HEK293 (cell line): ENCODE data around the gene TMEM256.

Experiments used
- BCL11A ChIP-seq: fragments of 450-650 bp; formaldehyde crosslinking; IDR thresholded peaks from 2 replicates; pipeline ENCODE4 v1.5.1; 2016; ENCODE audit warnings: low read depth, missing biosample characterization, missing genetic modification characterization
- MYNN ChIP-seq: fragments of 450-650 bp; formaldehyde crosslinking; IDR thresholded peaks from 2 replicates; pipeline ENCODE4 v1.5.1; 2016; ENCODE audit warnings: missing biosample characterization, missing genetic modification characterization, borderline replicate concordance
- PRDM1 ChIP-seq: fragments of 450-650 bp; formaldehyde crosslinking; IDR thresholded peaks from 2 replicates; pipeline ENCODE4; 2016; ENCODE audit warnings: missing biosample characterization, missing genetic modification characterization
- RBAK ChIP-seq: fragments of 450-650 bp; formaldehyde crosslinking; IDR thresholded peaks from 2 replicates; pipeline ENCODE4 v1.5.1; 2016; ENCODE audit warnings: missing biosample characterization, missing genetic modification characterization
- ZBTB1 ChIP-seq: fragments of 450-650 bp; formaldehyde crosslinking; IDR thresholded peaks from 2 replicates; pipeline ENCODE4 v1.5.1; 2016; ENCODE audit warnings: missing biosample characterization, missing genetic modification characterization
- ZBTB7A ChIP-seq: fragments of 450-650 bp; formaldehyde crosslinking; IDR thresholded peaks from 2 replicates; pipeline ENCODE4 v1.5.1; 2016; ENCODE audit warnings: low read depth, missing biosample characterization, missing genetic modification characterization
- ZFHX2 ChIP-seq: fragments of 450-650 bp; formaldehyde crosslinking; conservative IDR thresholded peaks from 2 replicates; pipeline ENCODE4 v1.5.1; 2016; ENCODE audit warnings: missing biosample characterization, missing genetic modification characterization
- ZNF112 ChIP-seq: fragments of 450-650 bp; formaldehyde crosslinking; IDR thresholded peaks from 2 replicates; pipeline ENCODE4 v1.5.0; 2017; ENCODE audit warnings: missing biosample characterization, missing genetic modification characterization
- ZNF132 ChIP-seq: fragments of 450-650 bp; formaldehyde crosslinking; IDR thresholded peaks from 2 replicates; pipeline ENCODE4 v1.5.1; 2017; ENCODE audit warnings: missing biosample characterization, missing genetic modification characterization, borderline replicate concordance
- ZNF23 ChIP-seq: fragments of 450-650 bp; formaldehyde crosslinking; IDR thresholded peaks from 2 replicates; pipeline ENCODE4 v1.5.1; 2016; ENCODE audit warnings: missing biosample characterization, missing genetic modification characterization, borderline replicate concordance
- ZNF426 ChIP-seq: fragments of 450-650 bp; formaldehyde crosslinking; IDR thresholded peaks from 2 replicates; pipeline ENCODE4 v1.5.1; 2017; ENCODE audit warnings: missing biosample characterization, missing genetic modification characterization, mild to moderate bottlenecking, inconsistent platforms, moderate library complexity
- ZNF548 ChIP-seq: fragments of 450-650 bp; formaldehyde crosslinking; IDR thresholded peaks from 2 replicates; pipeline ENCODE4 v1.5.1; 2016; ENCODE audit warnings: missing biosample characterization, missing genetic modification characterization
- ZNF555 ChIP-seq: fragments of 450-650 bp; formaldehyde crosslinking; conservative IDR thresholded peaks from 2 replicates; pipeline ENCODE4 v1.5.1; 2017; ENCODE audit warnings: missing biosample characterization, mild to moderate bottlenecking, missing genetic modification characterization, inconsistent platforms
- ZNF660 ChIP-seq: fragments of 450-650 bp; IDR thresholded peaks from 2 replicates; pipeline ENCODE4 v1.5.1; 2018; ENCODE audit warnings: missing biosample characterization, mild to moderate bottlenecking, missing genetic modification characterization
- ZNF701 ChIP-seq: fragments of 450-650 bp; formaldehyde crosslinking; IDR thresholded peaks from 2 replicates; pipeline ENCODE4 v1.5.1; 2016; ENCODE audit warnings: missing biosample characterization, missing genetic modification characterization
- ZNF837 ChIP-seq: fragments of 450-650 bp; formaldehyde crosslinking; IDR thresholded peaks from 2 replicates; pipeline ENCODE4 v1.5.1; 2016; ENCODE audit warnings: missing biosample characterization, missing genetic modification characterization
- TF ChIP-seq, protein P1 (sequence below): fragments of 450-650 bp; formaldehyde crosslinking; IDR thresholded peaks from 2 replicates; pipeline ENCODE4 v1.5.1; 2016; ENCODE audit warnings: missing biosample characterization, missing genetic modification characterization
- TF ChIP-seq, protein P2 (sequence below): fragments of 450-650 bp; formaldehyde crosslinking; IDR thresholded peaks from 2 replicates; pipeline ENCODE4 v1.5.1; 2016; ENCODE audit warnings: missing biosample characterization, missing genetic modification characterization
- TF ChIP-seq, protein P3 (sequence below): fragments of 450-650 bp; formaldehyde crosslinking; IDR thresholded peaks from 2 replicates; pipeline ENCODE4 v1.5.1; 2017; ENCODE audit warnings: missing biosample characterization, missing genetic modification characterization
- TF ChIP-seq, protein P4 (sequence below): fragments of 450-650 bp; formaldehyde crosslinking; IDR thresholded peaks from 2 replicates; pipeline ENCODE4 v1.5.1; 2016; ENCODE audit warnings: missing biosample characterization, missing genetic modification characterization
- TF ChIP-seq, protein P5 (sequence below): fragments of 450-650 bp; formaldehyde crosslinking; IDR thresholded peaks from 2 replicates; pipeline ENCODE4 v1.5.1; 2016; ENCODE audit warnings: missing biosample characterization, missing genetic modification characterization
- TF ChIP-seq, protein P6 (sequence below): fragments of 450-650 bp; formaldehyde crosslinking; IDR thresholded peaks from 2 replicates; pipeline ENCODE4 v1.5.1; 2016; ENCODE audit warnings: missing biosample characterization, missing genetic modification characterization, low read depth
- TF ChIP-seq, protein P7 (sequence below): fragments of 450-650 bp; formaldehyde crosslinking; IDR thresholded peaks from 2 replicates; pipeline ENCODE4 v1.5.1; 2017; ENCODE audit warnings: missing biosample characterization, missing genetic modification characterization

TMEM256 gene

DNA sequence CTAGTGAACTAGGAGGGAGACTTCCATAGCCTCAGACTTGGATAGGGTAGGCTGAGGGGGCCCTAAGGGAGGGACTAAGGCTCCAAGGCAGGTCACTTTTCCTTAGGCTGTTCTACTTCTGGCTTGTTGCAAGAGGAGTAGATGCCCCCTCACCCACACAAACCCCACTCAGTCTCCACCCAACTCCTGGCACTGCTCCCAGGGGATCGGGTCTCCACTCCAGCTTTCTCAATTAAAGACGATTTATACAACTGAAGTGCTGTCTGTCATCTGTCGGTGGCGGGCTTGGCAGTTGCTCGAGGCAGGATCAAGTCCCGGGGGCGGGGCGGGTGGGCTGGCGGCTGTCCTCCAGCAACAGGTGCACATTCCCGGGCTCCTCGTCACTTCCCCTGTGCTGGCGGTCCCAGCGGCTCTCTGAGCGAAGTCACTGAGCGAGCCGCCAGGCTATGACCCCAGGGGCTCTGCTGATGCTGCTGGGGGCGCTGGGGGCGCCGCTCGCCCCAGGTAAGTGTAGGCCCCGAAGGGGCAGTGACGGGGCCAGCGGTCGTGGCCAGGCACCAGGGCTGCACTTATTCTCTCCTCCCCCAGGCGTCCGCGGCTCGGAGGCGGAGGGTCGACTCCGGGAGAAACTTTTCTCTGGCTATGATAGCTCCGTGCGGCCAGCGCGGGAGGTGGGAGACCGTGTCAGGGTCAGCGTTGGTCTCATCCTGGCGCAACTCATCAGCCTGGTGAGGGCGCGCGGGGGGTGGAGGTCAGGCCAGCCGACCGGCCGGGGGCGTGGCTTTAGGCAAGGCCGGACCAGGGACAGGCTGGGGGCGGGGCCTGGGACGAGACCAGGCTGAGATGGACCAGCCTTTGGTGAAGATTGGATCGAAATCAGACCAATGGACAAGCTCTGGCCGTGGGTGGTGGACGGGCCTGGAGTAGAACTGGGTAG, 41.1 kb upstream of the TMEM256 start, which contains the start of gene CHRNB1 (continued):
- TF ChIP-seq, protein P1, sequence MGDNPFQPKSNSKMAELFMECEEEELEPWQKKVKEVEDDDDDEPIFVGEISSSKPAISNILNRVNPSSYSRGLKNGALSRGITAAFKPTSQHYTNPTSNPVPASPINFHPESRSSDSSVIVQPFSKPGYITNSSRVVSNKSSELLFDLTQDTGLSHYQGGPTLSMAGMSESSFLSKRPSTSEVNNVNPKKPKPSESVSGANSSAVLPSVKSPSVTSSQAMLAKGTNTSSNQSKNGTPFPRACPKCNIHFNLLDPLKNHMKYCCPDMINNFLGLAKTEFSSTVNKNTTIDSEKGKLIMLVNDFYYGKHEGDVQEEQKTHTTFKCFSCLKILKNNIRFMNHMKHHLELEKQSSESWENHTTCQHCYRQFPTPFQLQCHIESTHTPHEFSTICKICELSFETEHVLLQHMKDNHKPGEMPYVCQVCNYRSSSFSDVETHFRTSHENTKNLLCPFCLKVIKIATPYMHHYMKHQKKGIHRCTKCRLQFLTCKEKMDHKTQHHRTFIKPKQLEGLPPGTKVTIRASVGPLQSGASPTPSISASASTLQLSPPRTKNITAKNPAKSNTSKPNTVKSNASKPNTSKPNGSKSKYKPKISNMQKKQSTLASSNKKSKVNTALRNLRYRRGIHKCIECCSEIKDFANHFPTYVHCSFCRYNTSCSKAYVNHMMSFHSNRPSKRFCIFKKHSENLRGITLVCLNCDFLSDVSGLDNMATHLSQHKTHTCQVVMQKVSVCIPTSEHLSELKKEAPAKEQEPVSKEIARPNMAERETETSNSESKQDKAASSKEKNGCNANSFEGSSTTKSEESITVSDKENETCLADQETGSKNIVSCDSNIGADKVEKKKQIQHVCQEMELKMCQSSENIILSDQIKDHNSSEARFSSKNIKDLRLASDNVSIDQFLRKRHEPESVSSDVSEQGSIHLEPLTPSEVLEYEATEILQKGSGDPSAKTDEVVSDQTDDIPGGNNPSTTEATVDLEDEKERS: no peak
- TF ChIP-seq, protein P2, sequence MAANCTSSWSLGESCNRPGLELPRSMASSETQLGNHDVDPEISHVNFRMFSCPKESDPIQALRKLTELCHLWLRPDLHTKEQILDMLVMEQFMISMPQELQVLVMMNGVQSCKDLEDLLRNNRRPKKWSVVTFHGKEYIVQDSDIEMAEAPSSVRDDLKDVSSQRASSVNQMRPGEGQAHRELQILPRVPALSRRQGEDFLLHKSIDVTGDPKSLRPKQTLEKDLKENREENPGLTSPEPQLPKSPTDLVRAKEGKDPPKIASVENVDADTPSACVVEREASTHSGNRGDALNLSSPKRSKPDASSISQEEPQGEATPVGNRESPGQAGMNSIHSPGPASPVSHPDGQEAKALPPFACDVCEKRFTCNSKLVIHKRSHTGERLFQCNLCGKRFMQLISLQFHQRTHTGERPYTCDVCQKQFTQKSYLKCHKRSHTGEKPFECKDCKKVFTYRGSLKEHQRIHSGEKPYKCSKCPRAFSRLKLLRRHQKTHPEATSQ: no peak
- TF ChIP-seq ZFHX2 (tag by site-specific recombination): peak; percentile 87
- no peak for TF ChIP-seq ZNF701
- TF ChIP-seq, protein P3, sequence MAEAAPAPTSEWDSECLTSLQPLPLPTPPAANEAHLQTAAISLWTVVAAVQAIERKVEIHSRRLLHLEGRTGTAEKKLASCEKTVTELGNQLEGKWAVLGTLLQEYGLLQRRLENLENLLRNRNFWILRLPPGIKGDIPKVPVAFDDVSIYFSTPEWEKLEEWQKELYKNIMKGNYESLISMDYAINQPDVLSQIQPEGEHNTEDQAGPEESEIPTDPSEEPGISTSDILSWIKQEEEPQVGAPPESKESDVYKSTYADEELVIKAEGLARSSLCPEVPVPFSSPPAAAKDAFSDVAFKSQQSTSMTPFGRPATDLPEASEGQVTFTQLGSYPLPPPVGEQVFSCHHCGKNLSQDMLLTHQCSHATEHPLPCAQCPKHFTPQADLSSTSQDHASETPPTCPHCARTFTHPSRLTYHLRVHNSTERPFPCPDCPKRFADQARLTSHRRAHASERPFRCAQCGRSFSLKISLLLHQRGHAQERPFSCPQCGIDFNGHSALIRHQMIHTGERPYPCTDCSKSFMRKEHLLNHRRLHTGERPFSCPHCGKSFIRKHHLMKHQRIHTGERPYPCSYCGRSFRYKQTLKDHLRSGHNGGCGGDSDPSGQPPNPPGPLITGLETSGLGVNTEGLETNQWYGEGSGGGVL (tag by site-specific recombination): 0 out of 2 replicates have a peak, but pooled peaks have one; percentile 5
- TF ChIP-seq ZNF555 (tag by site-specific recombination): no peak
- TF ChIP-seq MYNN (tag by site-specific recombination): no peak
- no peak for TF ChIP-seq ZNF660 (tag by site-specific recombination)
- TF ChIP-seq ZNF548 (tag by site-specific recombination): no peak
- TF ChIP-seq, protein P4, sequence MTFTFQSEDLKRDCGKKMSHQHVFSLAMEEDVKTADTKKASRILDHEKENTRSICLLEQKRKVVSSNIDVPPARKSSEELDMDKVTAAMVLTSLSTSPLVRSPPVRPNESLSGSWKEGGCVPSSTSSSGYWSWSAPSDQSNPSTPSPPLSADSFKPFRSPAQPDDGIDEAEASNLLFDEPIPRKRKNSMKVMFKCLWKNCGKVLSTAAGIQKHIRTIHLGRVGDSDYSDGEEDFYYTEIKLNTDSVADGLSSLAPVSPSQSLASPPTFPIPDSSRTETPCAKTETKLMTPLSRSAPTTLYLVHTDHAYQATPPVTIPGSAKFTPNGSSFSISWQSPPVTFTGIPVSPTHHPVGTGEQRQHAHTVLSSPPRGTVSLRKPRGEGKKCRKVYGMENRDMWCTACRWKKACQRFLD: no peak
- TF ChIP-seq, protein P5, sequence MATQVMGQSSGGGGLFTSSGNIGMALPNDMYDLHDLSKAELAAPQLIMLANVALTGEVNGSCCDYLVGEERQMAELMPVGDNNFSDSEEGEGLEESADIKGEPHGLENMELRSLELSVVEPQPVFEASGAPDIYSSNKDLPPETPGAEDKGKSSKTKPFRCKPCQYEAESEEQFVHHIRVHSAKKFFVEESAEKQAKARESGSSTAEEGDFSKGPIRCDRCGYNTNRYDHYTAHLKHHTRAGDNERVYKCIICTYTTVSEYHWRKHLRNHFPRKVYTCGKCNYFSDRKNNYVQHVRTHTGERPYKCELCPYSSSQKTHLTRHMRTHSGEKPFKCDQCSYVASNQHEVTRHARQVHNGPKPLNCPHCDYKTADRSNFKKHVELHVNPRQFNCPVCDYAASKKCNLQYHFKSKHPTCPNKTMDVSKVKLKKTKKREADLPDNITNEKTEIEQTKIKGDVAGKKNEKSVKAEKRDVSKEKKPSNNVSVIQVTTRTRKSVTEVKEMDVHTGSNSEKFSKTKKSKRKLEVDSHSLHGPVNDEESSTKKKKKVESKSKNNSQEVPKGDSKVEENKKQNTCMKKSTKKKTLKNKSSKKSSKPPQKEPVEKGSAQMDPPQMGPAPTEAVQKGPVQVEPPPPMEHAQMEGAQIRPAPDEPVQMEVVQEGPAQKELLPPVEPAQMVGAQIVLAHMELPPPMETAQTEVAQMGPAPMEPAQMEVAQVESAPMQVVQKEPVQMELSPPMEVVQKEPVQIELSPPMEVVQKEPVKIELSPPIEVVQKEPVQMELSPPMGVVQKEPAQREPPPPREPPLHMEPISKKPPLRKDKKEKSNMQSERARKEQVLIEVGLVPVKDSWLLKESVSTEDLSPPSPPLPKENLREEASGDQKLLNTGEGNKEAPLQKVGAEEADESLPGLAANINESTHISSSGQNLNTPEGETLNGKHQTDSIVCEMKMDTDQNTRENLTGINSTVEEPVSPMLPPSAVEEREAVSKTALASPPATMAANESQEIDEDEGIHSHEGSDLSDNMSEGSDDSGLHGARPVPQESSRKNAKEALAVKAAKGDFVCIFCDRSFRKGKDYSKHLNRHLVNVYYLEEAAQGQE (tag by site-specific recombination): no peak
- no peak for TF ChIP-seq ZNF23 (tag by site-specific recombination)
- no peak for TF ChIP-seq ZNF132 (tag by site-specific recombination)
- 0 out of 2 replicates have a peak, but pooled peaks have one; percentile 12 for TF ChIP-seq ZBTB7A
- no peak for TF ChIP-seq BCL11A (tag by site-specific recombination)
- TF ChIP-seq, protein P6, sequence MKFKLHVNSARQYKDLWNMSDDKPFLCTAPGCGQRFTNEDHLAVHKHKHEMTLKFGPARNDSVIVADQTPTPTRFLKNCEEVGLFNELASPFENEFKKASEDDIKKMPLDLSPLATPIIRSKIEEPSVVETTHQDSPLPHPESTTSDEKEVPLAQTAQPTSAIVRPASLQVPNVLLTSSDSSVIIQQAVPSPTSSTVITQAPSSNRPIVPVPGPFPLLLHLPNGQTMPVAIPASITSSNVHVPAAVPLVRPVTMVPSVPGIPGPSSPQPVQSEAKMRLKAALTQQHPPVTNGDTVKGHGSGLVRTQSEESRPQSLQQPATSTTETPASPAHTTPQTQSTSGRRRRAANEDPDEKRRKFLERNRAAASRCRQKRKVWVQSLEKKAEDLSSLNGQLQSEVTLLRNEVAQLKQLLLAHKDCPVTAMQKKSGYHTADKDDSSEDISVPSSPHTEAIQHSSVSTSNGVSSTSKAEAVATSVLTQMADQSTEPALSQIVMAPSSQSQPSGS (tag by site-specific recombination): no peak
- TF ChIP-seq, protein P7, sequence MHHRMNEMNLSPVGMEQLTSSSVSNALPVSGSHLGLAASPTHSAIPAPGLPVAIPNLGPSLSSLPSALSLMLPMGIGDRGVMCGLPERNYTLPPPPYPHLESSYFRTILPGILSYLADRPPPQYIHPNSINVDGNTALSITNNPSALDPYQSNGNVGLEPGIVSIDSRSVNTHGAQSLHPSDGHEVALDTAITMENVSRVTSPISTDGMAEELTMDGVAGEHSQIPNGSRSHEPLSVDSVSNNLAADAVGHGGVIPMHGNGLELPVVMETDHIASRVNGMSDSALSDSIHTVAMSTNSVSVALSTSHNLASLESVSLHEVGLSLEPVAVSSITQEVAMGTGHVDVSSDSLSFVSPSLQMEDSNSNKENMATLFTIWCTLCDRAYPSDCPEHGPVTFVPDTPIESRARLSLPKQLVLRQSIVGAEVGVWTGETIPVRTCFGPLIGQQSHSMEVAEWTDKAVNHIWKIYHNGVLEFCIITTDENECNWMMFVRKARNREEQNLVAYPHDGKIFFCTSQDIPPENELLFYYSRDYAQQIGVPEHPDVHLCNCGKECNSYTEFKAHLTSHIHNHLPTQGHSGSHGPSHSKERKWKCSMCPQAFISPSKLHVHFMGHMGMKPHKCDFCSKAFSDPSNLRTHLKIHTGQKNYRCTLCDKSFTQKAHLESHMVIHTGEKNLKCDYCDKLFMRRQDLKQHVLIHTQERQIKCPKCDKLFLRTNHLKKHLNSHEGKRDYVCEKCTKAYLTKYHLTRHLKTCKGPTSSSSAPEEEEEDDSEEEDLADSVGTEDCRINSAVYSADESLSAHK (tag by site-specific recombination): no peak
- TF ChIP-seq ZNF837: no peak
- TF ChIP-seq ZNF112 (tag by site-specific recombination): no peak
- TF ChIP-seq RBAK (tag by site-specific recombination): no peak
- no peak for TF ChIP-seq ZBTB1 (tag by site-specific recombination)
- TF ChIP-seq PRDM1 (tag by site-specific recombination): no peak
- no peak for TF ChIP-seq ZNF426 (tag by site-specific recombination)
